OCI-LY3 (cell line): Measurements from ENCODE around the gene GABRB3.

Experiments used
- CTCF ChIP-seq: fragments of 200-600, 300-600 bp; sonication (generic); IDR thresholded peaks from 2 replicates; pipeline ENCODE4 v1.5.1; 2014; ENCODE audit warnings: antibody characterized with exemption, low read length, low read depth
- EZH2phosphoT487 ChIP-seq: fragments of 200-600 bp; shearing (Covaris generic); IDR thresholded peaks from 2 replicates; pipeline ENCODE4 v1.6.1; 2018; ENCODE audit warnings: antibody characterized with exemption, mixed run types, low read depth

- no peak for TF ChIP-seq EZH2phosphoT487
- TF ChIP-seq CTCF: no peak
Observed at GRCh38 chr15:26767169-26767670, 5.6 kb downstream of the GABRB3 start.
